Transverse colon (tissue), 4 donors: Measurements from ENCODE around the gene PGP. TPM values are rescaled to one million over a fixed set of nuclear protein-coding genes. Genes with fewer than 3 reads are reported as not detected.

Source experiments
- DNase-seq: peaks from one replicate; pipeline ENCODE4 v3.0.0-alpha.2; 2019
- H3K27ac ChIP-seq, 4 donors: fragments of 200-600 bp; sonication (generic); 2 replicates each; pipeline ENCODE4 v1.5.1; 2016 to 2018; ENCODE audit warnings: inconsistent platforms in 4 of 4
- H3K27me3 ChIP-seq: fragments of 200-600 bp; sonication (generic); 2 replicates; pipeline ENCODE4 v1.5.1; 2017; ENCODE audit warnings: inconsistent platforms
- H3K36me3 ChIP-seq, 4 donors: fragments of 200-600 bp; sonication (generic); 2 replicates each; pipeline ENCODE4 v1.5.1; 2017 to 2019; ENCODE audit warnings: inconsistent platforms in 4 of 4
- H3K4me1 ChIP-seq, 4 donors: fragments of 200-600 bp; sonication (generic); 2 replicates each; pipeline ENCODE4 v1.5.1; 2017 to 2020; ENCODE audit warnings: inconsistent platforms in 4 of 4
- H3K4me3 ChIP-seq, 4 donors: fragments of 200-600 bp; sonication (generic); 1 replicate in 1 of 4; 2 replicates in 3 of 4; pipeline versions ENCODE4 v1.5.1 to v1.6.1; 2017 to 2019; ENCODE audit warnings: inconsistent platforms in 4 of 4
- H3K9me3 ChIP-seq, 2 donors: fragments of 200-600 bp; sonication (generic); 2 replicates each; pipeline ENCODE4 v1.5.1; 2017 to 2019; ENCODE audit warnings: inconsistent platforms in 2 of 2
- CTCF ChIP-seq, 5 experiments: fragments of 200-600 bp in 3 of 5; fragments of 450-650 bp in 2 of 5; sonication (generic) in 3 of 5; IDR thresholded peaks; 1 replicate in 2 of 5; 2 replicates in 3 of 5; pipeline ENCODE4 v1.5.1; 2016 to 2017; ENCODE audit warnings: antibody characterized with exemption in 5 of 5, inconsistent platforms in 3 of 5, mild to moderate bottlenecking in 2 of 5, moderate library complexity in 1 of 5
- EP300 ChIP-seq: sonication (generic); formaldehyde crosslinking; IDR thresholded peaks from one replicate; pipeline ENCODE4 v1.6.1; 2017; ENCODE audit warnings: antibody characterized with exemption, low read depth
- POLR2A ChIP-seq: fragments of 450-650 bp; IDR thresholded peaks from one replicate; pipeline ENCODE4 v1.6.1; 2016; ENCODE audit warnings: antibody characterized with exemption, mild to moderate bottlenecking, moderate library complexity
- POLR2AphosphoS5 ChIP-seq, 3 donors: sonication (generic); formaldehyde crosslinking; IDR thresholded peaks; one replicate each; pipeline ENCODE4 v1.6.1; 2016; ENCODE audit warnings: antibody characterized with exemption in 3 of 3
- WGBS, 2 donors: methylation state at CpG; one replicate each; pipeline ENCODE4 v1.1.5; 2018; ENCODE audit warnings: low coverage in 1 of 2; 5-methylcytosine and 5-hydroxymethylcytosine counted together
- in situ Hi-C, 4 donors: fragments of 200-750 bp; cut with MboI; loops; one replicate each; pipeline versions ENCODE4 v1.15.0 to v1.15.1; 2017; ENCODE audit warnings: low sequenced_read_pairs in 3 of 4, low pct_ligation_motif_present in 1 of 4, low pct_unique_long_range_greater_than_20kb in 1 of 4
- intact Hi-C: fragments of 100-400 bp; cut with DNase I; formaldehyde crosslinking; loops from one replicate; pipeline ENCODE4 v1.15.1; 2023; ENCODE audit warnings: low total_unique reads
- total RNA-seq, 4 donors: library from RNA; depleted of rRNA; stranded (reverse); fragments of >200 nt; gene quantifications; one replicate each; pipeline ENCODE4 v1.1.0, GENCODE V29; 2016

Gene PGP
- total RNA-seq, 4 donors from 2014 or later = 18.0 to 49.0 (median 29.5) TPM

- Histone ChIP-seq H3K27me3 (peaks cover 3% of the 10 kb centered on the region), H3K9me3 (no peaks in the 10 kb centered on the region), H3K4me1 (peaks cover 3 to 19% (median 8%) of the 10 kb centered on the region in 4 donors), H3K36me3 (peaks cover 0 to 57% (median 17%) of the 10 kb centered on the region in 4 donors), H3K27ac (no peak overlapping the region), H3K4me3 (no peak overlapping the region)
- in situ Hi-C loops (no loop called here), intact Hi-C loops (loop anchor here (10.0 kb wide), 1 partner anchor 226 kb away; the partner anchor contains the start of gene ZNF598)
- TF ChIP-seq POLR2A (no peak), EP300 (no peak), CTCF (IDR thresholded peaks at IDR 0.05) (no peak), POLR2AphosphoS5 (IDR thresholded peaks at IDR 0.05) (no peak)
- 92% methylated on average over 13 of the region's 13 CpGs; no CpG with 5 or more reads in 1 of the 2 donors for WGBS, 2 donors
- DNase-seq = no peak
Measured at GRCh38 chr16:2230376-2230775, 15.7 kb upstream of the PGP start.

- H3K36me3 ChIP-seq = peaks cover 0 to 53% (median 14%) of the 10 kb centered on the region in 4 donors
Measured at GRCh38 chr16:2229632-2230250, 15.1 kb upstream of the PGP start.

GRCh38 chr16:2229091-2229490 is 14.5 kb upstream of the PGP start:
- no peak overlapping the region for H3K4me3 ChIP-seq
- in situ Hi-C loops = no loop called here
- peaks cover 0 to 46% (median 14%) of the 10 kb centered on the region in 4 donors for H3K36me3 ChIP-seq
- H3K27ac ChIP-seq = no peak overlapping the region
- intact Hi-C loops = no loop called here
- TF ChIP-seq CTCF (IDR thresholded peaks at IDR 0.05) (no peak), EP300 (no peak), POLR2A (no peak), POLR2AphosphoS5 (IDR thresholded peaks at IDR 0.05) (no peak)
- H3K9me3 ChIP-seq = no peaks in the 10 kb centered on the region
- peaks cover 8 to 30% (median 20%) of the 10 kb centered on the region in 4 donors for H3K4me1 ChIP-seq
- no peak for DNase-seq
- 93% methylated on average over 12 of the region's 12 CpGs; no CpG with 5 or more reads in 1 of the 2 donors for WGBS, 2 donors
- no peaks in the 10 kb centered on the region for H3K27me3 ChIP-seq

More at GRCh38 chr16:2229632-2230250, 15.1 kb upstream of the PGP start:
- Histone ChIP-seq H3K27ac (no peak overlapping the region), H3K27me3 (no peaks in the 10 kb centered on the region), H3K9me3 (no peaks in the 10 kb centered on the region), H3K4me1 (peaks cover 3 to 23% (median 14%) of the 10 kb centered on the region in 4 donors), H3K4me3 (no peak overlapping the region)
- no peak for TF ChIP-seq CTCF (IDR thresholded peaks at IDR 0.05)
- TF ChIP-seq EP300 = no peak
- no peak for TF ChIP-seq POLR2A
- TF ChIP-seq POLR2AphosphoS5 (IDR thresholded peaks at IDR 0.05) = no peak
- intact Hi-C loops (loop anchor here (10.0 kb wide), 1 partner anchor 225 kb away; the partner anchor contains the start of gene ZNF598), in situ Hi-C loops (no loop called here)
- WGBS, 2 donors = 93% methylated on average over 23 of the region's 23 CpGs; no CpG with 5 or more reads in 1 of the 2 donors
- DNase-seq = no peak

GRCh38 chr16:2228161-2228824 is 13.7 kb upstream of the PGP start:
- peaks cover 0 to 38% (median 14%) of the 10 kb centered on the region in 4 donors for H3K36me3 ChIP-seq

More at GRCh38 chr16:2228161-2228824, 13.7 kb upstream of the PGP start:
- no peak for DNase-seq
- WGBS, 2 donors = 80 to 94% methylated on average over 5 to 25 of the region's 25 CpGs
- in situ Hi-C loops (no loop called here), intact Hi-C loops (no loop called here)
- H3K9me3 ChIP-seq = no peaks in the 10 kb centered on the region
- H3K4me3 ChIP-seq = no peak overlapping the region
- H3K27ac ChIP-seq = no peak overlapping the region
- TF ChIP-seq POLR2AphosphoS5 (IDR thresholded peaks at IDR 0.05) (no peak), POLR2A (no peak), CTCF (IDR thresholded peaks at IDR 0.05) (no peak), EP300 (no peak)
- H3K27me3 ChIP-seq = no peaks in the 10 kb centered on the region
- H3K4me1 ChIP-seq = peaks cover 8 to 31% (median 22%) of the 10 kb centered on the region in 4 donors
